ENCODE data around the gene PDZD7. TPM values are rescaled to one million over a fixed set of nuclear protein-coding genes. Genes with fewer than 3 reads are reported as not detected.
A peak's percentile ranks its signal among the peaks of the same experiment; 100 is the strongest.

Gene PDZD7
- total and polyA plus RNA-seq, 2 donors from 2014 or later: 1.6 to 1.9 TPM

DNA sequence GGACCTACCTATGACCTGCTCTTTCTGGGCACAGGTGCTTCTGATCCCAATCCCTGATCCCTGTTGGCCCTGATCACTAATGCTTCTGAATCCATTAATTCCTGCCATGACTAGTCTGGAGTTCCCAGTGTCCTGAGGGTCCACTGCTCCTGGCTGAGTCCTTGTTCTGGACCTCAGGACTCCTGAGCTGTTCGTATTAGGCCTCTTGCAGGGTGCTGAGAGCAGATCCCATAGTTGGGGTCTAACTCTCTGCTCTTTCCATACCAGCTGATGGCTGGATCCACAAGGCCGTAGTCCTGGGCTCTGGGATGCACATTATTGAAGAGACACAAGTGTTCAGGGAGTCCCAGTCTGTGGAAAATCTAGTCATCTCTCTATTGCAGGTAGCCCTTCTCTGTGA is 50.6 kb downstream of the PDZD7 start:
- Histone ChIP-seq H3K9ac (ENCODE audit: low read length in 3 of 3) (no peak overlapping the region), H3K4me3 (ENCODE audit: low read length in 3 of 3) (no peak overlapping the region), H3K27ac (ENCODE audit: low read depth in 2 of 2, low read length in 2 of 2) (no peak overlapping the region), H3K27me3 (ENCODE audit: control insufficient read depth, insufficient read depth, low read length) (no peaks in the 10 kb centered on the region), H3K4me1 (ENCODE audit: control insufficient read depth in 2 of 3, insufficient read depth in 2 of 3, low read depth in 1 of 3, low read length in 3 of 3) (peaks cover 0 to 4% (median 0%) of the 10 kb centered on the region in 3 donors), H3K9me3 (ENCODE audit: control insufficient read depth in 2 of 3, insufficient read depth in 1 of 3, low read length in 3 of 3) (no peaks in the 10 kb centered on the region), H3K36me3 (ENCODE audit: control insufficient read depth in 2 of 3, insufficient read depth in 3 of 3, low read length in 3 of 3) (peaks cover 3 to 40% (median 24%) of the 10 kb centered on the region in 3 donors)
- intact Hi-C loops (cut with DNase I): no loop called here
- TF ChIP-seq, protein P1, sequence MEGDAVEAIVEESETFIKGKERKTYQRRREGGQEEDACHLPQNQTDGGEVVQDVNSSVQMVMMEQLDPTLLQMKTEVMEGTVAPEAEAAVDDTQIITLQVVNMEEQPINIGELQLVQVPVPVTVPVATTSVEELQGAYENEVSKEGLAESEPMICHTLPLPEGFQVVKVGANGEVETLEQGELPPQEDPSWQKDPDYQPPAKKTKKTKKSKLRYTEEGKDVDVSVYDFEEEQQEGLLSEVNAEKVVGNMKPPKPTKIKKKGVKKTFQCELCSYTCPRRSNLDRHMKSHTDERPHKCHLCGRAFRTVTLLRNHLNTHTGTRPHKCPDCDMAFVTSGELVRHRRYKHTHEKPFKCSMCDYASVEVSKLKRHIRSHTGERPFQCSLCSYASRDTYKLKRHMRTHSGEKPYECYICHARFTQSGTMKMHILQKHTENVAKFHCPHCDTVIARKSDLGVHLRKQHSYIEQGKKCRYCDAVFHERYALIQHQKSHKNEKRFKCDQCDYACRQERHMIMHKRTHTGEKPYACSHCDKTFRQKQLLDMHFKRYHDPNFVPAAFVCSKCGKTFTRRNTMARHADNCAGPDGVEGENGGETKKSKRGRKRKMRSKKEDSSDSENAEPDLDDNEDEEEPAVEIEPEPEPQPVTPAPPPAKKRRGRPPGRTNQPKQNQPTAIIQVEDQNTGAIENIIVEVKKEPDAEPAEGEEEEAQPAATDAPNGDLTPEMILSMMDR (IDR thresholded peaks at IDR 0.05; ENCODE audit: borderline replicate concordance, extremely low read depth, insufficient read depth): no peak
- DNase-seq (no peak), FAIRE-seq (no peak)

DNA sequence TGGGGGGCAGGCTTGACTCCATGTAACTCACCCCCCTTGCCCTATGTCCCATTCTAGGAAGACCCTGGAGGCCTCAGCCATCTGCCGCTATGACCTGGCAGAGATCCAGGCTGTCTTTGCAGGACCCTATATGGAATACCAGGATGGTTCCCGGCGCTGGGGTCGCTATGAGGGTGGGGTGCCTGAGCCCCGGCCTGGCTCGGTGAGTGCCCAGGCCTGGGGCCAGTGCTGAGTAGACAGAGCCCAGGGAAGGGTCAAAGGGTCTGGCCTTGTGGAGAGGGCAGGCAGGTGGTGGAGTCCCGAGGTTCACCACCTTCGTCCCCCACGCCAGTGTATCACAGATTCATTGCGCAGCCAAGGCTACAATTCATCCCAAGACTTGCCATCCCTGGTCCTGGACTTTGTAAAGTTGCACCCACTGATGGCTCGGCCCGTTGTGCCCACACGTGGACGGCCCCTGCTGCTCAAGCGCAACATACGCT is 51.1 kb downstream of the PDZD7 start:
- Histone ChIP-seq H3K36me3 (ENCODE audit: control insufficient read depth in 2 of 3, insufficient read depth in 3 of 3, low read length in 3 of 3) (peaks cover 3 to 40% (median 24%) of the 10 kb centered on the region in 3 donors), H3K27ac (ENCODE audit: low read depth in 2 of 2, low read length in 2 of 2) (no peak overlapping the region), H3K4me3 (ENCODE audit: low read length in 3 of 3) (no peak overlapping the region), H3K9ac (ENCODE audit: low read length in 3 of 3) (no peak overlapping the region), H3K27me3 (ENCODE audit: control insufficient read depth, insufficient read depth, low read length) (no peaks in the 10 kb centered on the region), H3K4me1 (ENCODE audit: control insufficient read depth in 2 of 3, insufficient read depth in 2 of 3, low read depth in 1 of 3, low read length in 3 of 3) (no peaks in the 10 kb centered on the region), H3K9me3 (ENCODE audit: control insufficient read depth in 2 of 3, insufficient read depth in 1 of 3, low read length in 3 of 3) (no peaks in the 10 kb centered on the region)
- TF ChIP-seq, protein P1 (IDR thresholded peaks at IDR 0.05; ENCODE audit: borderline replicate concordance, extremely low read depth, insufficient read depth): no peak
- FAIRE-seq (no peak), DNase-seq (peak in 2 of 5 donors; percentile 33 to 61)
- intact Hi-C loops (cut with DNase I): no loop called here

DNA sequence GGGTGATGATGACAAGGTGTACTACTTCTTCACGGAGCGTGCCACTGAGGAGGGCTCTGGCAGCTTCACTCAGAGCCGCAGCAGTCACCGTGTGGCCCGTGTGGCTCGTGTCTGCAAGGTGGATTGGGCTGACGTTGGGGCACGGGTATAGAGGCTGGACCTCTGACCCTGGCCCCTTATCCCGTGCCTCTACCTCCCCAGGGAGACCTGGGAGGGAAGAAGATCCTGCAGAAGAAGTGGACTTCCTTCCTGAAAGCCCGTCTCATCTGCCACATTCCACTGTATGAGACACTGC is 52.1 kb downstream of the PDZD7 start:
- intact Hi-C loops (cut with DNase I): no loop called here
- no peaks in the 10 kb centered on the region for H3K9me3 ChIP-seq (ENCODE audit: control insufficient read depth in 2 of 3, insufficient read depth in 1 of 3, low read length in 3 of 3)
- no peak overlapping the region for H3K4me3 ChIP-seq (ENCODE audit: low read length in 3 of 3)

More for the DNA sequence above, 52.1 kb downstream of the PDZD7 start:
- no peak for DNase-seq
- Histone ChIP-seq H3K27me3 (ENCODE audit: control insufficient read depth, insufficient read depth, low read length) (no peaks in the 10 kb centered on the region), H3K36me3 (ENCODE audit: control insufficient read depth in 2 of 3, insufficient read depth in 3 of 3, low read length in 3 of 3) (peaks cover 3 to 40% (median 24%) of the 10 kb centered on the region in 3 donors), H3K27ac (ENCODE audit: low read depth in 2 of 2, low read length in 2 of 2) (no peak overlapping the region), H3K4me1 (ENCODE audit: control insufficient read depth in 2 of 3, insufficient read depth in 2 of 3, low read depth in 1 of 3, low read length in 3 of 3) (no peaks in the 10 kb centered on the region), H3K9ac (ENCODE audit: low read length in 3 of 3) (no peak overlapping the region)
- TF ChIP-seq, protein P1 (IDR thresholded peaks at IDR 0.05; ENCODE audit: borderline replicate concordance, extremely low read depth, insufficient read depth): no peak
- no peak for FAIRE-seq

Measured in kidney (tissue), 14 donors.